ENCODE measurements around the gene ANKRD11.

- TF ChIP-seq CTCF (conservative IDR thresholded peaks at IDR 0.05 in 1 of 2, IDR thresholded peaks at IDR 0.05 in 1 of 2; ENCODE audit: low read depth in 1 of 2, low read length in 2 of 2): no peak
- no peak for TF ChIP-seq EZH2 (IDR thresholded peaks at IDR 0.05; ENCODE audit: low read length, missing control alignments)
Observed at GRCh38 chr16:89397331-89397861, 93.0 kb downstream of the ANKRD11 start.
